B cell (primary cell): Measurements from ENCODE around the gene DRAXIN. TPM values are rescaled to one million over a fixed set of nuclear protein-coding genes. Genes with fewer than 3 reads are reported as not detected.

ENCODE experiments used
- ATAC-seq: fragments of 200-7000 bp; cut with Tn5 transposase; one replicate; pipeline ENCODE4 v1.10.0; 2021; ENCODE audit warnings: low read depth, mild to moderate bottlenecking, moderate number of reproducible peaks, moderate library complexity
- CTCF ChIA-PET: fragments of 350-600 bp; sonication (Branson Sonifier 250); formaldehyde crosslinking; loops from one replicate; lab custom pipeline; 2021; ENCODE audit warnings: antibody characterized with exemption, inconsistent platforms; lab: Charles Lee
- POLR2A ChIA-PET: fragments of 350-600 bp; sonication (Branson Sonifier 250); formaldehyde crosslinking; loops from one replicate; lab custom pipeline; 2021; ENCODE audit warnings: antibody characterized with exemption; lab: Charles Lee
- DNase-seq: peaks from one replicate; pipeline ENCODE4 v3.0.0; 2013
- H2AFZ ChIP-seq: 2 replicates; pipeline ENCODE4 v1.6.1; 2012; ENCODE audit warnings: mild to moderate bottlenecking, low read depth, low read length; ENCODE audit not compliant: insufficient read depth, poor library complexity, severe bottlenecking
- H3K27ac ChIP-seq, 2 donors: 1 replicate in 1 of 2; 2 replicates in 1 of 2; pipeline ENCODE4 v1.5.1; 2012 to 2013; ENCODE audit warnings: low read length in 2 of 2, mild to moderate bottlenecking in 2 of 2, moderate library complexity in 1 of 2
- H3K27me3 ChIP-seq, 4 experiments: fragments of 200-600 bp in 1 of 4; sonication (generic) in 1 of 4; replicated peaks in 1 of 4; 1 replicate in 2 of 4; 2 replicates in 2 of 4; pipeline versions ENCODE4 v1.6.1 to v1.7.0; 2013 to 2016; ENCODE audit warnings: low read length in 3 of 4, mild to moderate bottlenecking in 2 of 4, mixed read lengths in 1 of 4, moderate library complexity in 1 of 4; ENCODE audit not compliant: insufficient read depth in 4 of 4, control insufficient read depth in 3 of 4; ENCODE audit errors: control extremely low read depth in 1 of 4
- H3K36me3 ChIP-seq, 2 experiments: replicated peaks in 1 of 2; 1 replicate in 1 of 2; 2 replicates in 1 of 2; pipeline versions ENCODE4 v1.6.1 to v1.7.1; 2013; ENCODE audit warnings: low read length in 1 of 2; ENCODE audit not compliant: insufficient read depth in 2 of 2, control insufficient read depth in 1 of 2; ENCODE audit errors: control extremely low read depth in 1 of 2, extremely low read depth in 1 of 2
- H3K4me1 ChIP-seq, 2 donors: fragments of 200-600 bp in 1 of 2; sonication (generic) in 1 of 2; 1 replicate in 1 of 2; 2 replicates in 1 of 2; pipeline versions ENCODE4 v1.5.1 to v1.6.1; 2013 to 2017; ENCODE audit warnings: low read length in 2 of 2; ENCODE audit not compliant: control insufficient read depth in 2 of 2, insufficient read depth in 2 of 2
- H3K4me2 ChIP-seq: replicated peaks from 2 replicates; pipeline ENCODE3; 2012; ENCODE audit warnings: mild to moderate bottlenecking, low read depth, low read length; ENCODE audit not compliant: poor library complexity, severe bottlenecking
- H3K4me3 ChIP-seq, 5 experiments: fragments of 200-600 bp in 1 of 5; sonication (generic) in 1 of 5; 1 replicate in 3 of 5; 2 replicates in 2 of 5; pipeline versions ENCODE4 v1.5.1 to v1.7.0; 2011 to 2016; ENCODE audit warnings: low read length in 4 of 5, mild to moderate bottlenecking in 4 of 5, low read depth in 2 of 5, control low read depth in 1 of 5, moderate library complexity in 1 of 5; ENCODE audit not compliant: insufficient read depth in 1 of 5; ENCODE audit errors: control extremely low read depth in 1 of 5, extremely low read depth in 1 of 5
- H3K79me2 ChIP-seq: fragments of 200-600 bp; sonication (generic); one replicate; pipeline ENCODE4 v1.6.0; 2016; ENCODE audit warnings: low read length; ENCODE audit not compliant: control insufficient read depth, insufficient read depth
- H3K9ac ChIP-seq: fragments of 200-600 bp; sonication (generic); 2 replicates; pipeline ENCODE4 v1.6.1; 2017; ENCODE audit warnings: mild to moderate bottlenecking, low read length, moderate library complexity
- H3K9me3 ChIP-seq, 3 donors: one replicate each; pipeline versions ENCODE4 v1.6.1 to v1.7.1; 2013; ENCODE audit warnings: low read length in 2 of 3; ENCODE audit not compliant: control insufficient read depth in 2 of 3, insufficient read depth in 1 of 3; ENCODE audit errors: control extremely low read depth in 1 of 3
- H4K20me1 ChIP-seq: 2 replicates; pipeline ENCODE4 v1.6.0; 2012; ENCODE audit warnings: mild to moderate bottlenecking, low read length; ENCODE audit not compliant: insufficient read depth, control insufficient read depth, poor library complexity, severe bottlenecking
- H3K27ac Mint-ChIP-seq: one replicate; pipeline ENCODE4 v1.8.0; 2021; ENCODE audit warnings: mixed read lengths
- H3K27me3 Mint-ChIP-seq: one replicate; pipeline ENCODE4 v1.8.0; 2021; ENCODE audit warnings: mixed read lengths
- H3K4me1 Mint-ChIP-seq: one replicate; pipeline ENCODE4 v1.8.0; 2021; ENCODE audit warnings: mixed read lengths
- H3K4me3 Mint-ChIP-seq: one replicate; pipeline ENCODE4 v1.8.0; 2021; ENCODE audit warnings: mixed read lengths
- H3K9me3 Mint-ChIP-seq: one replicate; pipeline ENCODE4 v1.8.0; 2022; ENCODE audit warnings: mixed read lengths; ENCODE audit not compliant: insufficient read depth
- EZH2 ChIP-seq: IDR thresholded peaks from 2 replicates; pipeline ENCODE4 v1.6.1; 2012; ENCODE audit warnings: borderline replicate concordance, low read depth, mild to moderate bottlenecking, moderate library complexity, low read length; ENCODE audit not compliant: insufficient read depth, poor library complexity, severe bottlenecking
- WGBS: methylation state at CpG from one replicate; pipeline ENCODE4 v1.1.5; 2013; ENCODE audit warnings: missing lambda C conversion rate; ENCODE audit not compliant: insufficient coverage; 5-methylcytosine and 5-hydroxymethylcytosine counted together
- intact Hi-C: fragments of 100-400 bp; cut with micrococcal nuclease; formaldehyde crosslinking; loops from one replicate; pipeline ENCODE4 v1.10.0; 2022
- polyA plus RNA-seq: library from polyadenylated mRNA; depleted of rRNA; stranded (reverse); fragments of >200 nt; gene quantifications from 2 replicates; pipeline ENCODE4 v1.2.3, GENCODE V29; 2012
- total RNA-seq, 2 donors: library from RNA; stranded (reverse); fragments of 120-200 nt in 1 of 2; gene quantifications; 1 replicate in 1 of 2; 2 replicates in 1 of 2; pipeline versions ENCODE4 v1.2.3 to v1.2.4, GENCODE V29; 2013 to 2022
- TF ChIP-seq, protein P1 (sequence below): fragments of 200-600 bp; IDR thresholded peaks from one replicate; pipeline ENCODE4 v1.8.0; 2022; ENCODE audit warnings: antibody characterized with exemption, mild to moderate bottlenecking

DRAXIN gene
- total and polyA plus RNA-seq, 2 donors (not counting 1 experiment from before 2014, with no cell fraction given): 0.21 to 0.30 TPM

DNA sequence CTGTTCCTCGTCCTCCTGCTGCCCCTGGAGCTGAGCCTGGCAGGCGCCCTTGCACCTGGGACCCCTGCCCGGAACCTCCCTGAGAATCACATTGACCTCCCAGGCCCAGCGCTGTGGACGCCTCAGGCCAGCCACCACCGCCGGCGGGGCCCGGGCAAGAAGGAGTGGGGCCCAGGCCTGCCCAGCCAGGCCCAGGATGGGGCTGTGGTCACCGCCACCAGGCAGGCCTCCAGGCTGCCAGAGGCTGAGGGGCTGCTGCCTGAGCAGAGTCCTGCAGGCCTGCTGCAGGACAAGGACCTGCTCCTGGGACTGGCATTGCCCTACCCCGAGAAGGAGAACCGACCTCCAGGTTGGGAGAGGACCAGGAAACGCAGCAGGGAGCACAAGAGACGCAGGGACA is 14.8 kb downstream of the DRAXIN start:
- H3K27ac Mint-ChIP-seq: no peak overlapping the region
- WGBS: 90% methylated on average over 14 of the region's 14 CpGs
- no peak for ATAC-seq

DNA sequence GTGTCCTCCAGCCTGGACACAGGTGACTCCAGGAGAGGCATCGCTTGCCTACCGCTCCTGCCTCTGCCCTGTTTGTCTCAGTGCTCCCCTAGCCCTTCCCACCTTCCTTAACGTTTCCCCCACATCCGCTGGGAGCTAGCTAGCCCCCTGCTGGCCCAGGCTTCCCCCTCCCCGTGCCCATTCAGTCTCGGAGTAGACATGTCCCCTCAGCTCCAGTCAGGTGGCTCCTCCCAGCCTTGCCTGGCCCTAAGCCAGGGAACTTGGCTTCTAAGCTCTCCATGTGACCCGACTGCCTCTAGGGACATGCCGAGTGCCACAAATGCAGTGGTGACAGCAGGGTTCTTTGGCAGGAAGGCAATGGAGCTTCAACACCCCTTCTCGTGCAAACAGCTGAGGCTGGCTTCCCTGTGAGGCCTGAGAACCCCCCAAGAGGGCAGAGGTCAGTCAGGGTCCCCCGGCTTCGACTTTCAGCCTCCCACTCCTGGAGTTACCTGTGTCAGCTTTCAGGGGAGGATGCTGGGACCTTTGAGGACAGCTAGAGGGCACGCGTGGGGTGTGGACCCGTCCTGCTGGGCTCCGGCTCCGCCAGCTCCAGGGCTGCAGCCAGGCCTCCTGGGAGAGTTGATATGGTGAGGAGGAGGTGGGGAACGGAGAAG is 16.2 kb downstream of the DRAXIN start:
- Histone ChIP-seq H3K79me2 (no peaks in the 10 kb centered on the region), H3K27ac (no peak overlapping the region), H3K4me2 (no peak overlapping the region), H2AFZ (no peak overlapping the region), H3K36me3 (no peaks in the 10 kb centered on the region), H3K27me3 (peaks cover 0 to 12% (median 0%) of the 10 kb centered on the region in 4 experiments), H4K20me1 (no peaks in the 10 kb centered on the region), H3K4me3 (no peak overlapping the region), H3K9me3 (no peaks in the 10 kb centered on the region), H3K9ac (no peak overlapping the region), H3K4me1 (no peaks in the 10 kb centered on the region)
- ChIA-PET POLR2A (no interaction called here), CTCF (interaction anchor here (0.9 to 2.2 kb wide), 2 partner anchors 12 to 57 kb away, joined by 3 to 7 read pairs; no protein-coding TSS in a partner anchor)
- Mint-ChIP-seq H3K9me3 (no peaks in the 10 kb centered on the region), H3K4me3 (no peak overlapping the region), H3K27ac (no peak overlapping the region), H3K4me1 (no peaks in the 10 kb centered on the region), H3K27me3 (peaks cover 13% of the 10 kb centered on the region)
- intact Hi-C loops: no loop called here
- DNase-seq: no peak
- ATAC-seq: no peak
- TF ChIP-seq EZH2: no peak
- TF ChIP-seq, protein P1, sequence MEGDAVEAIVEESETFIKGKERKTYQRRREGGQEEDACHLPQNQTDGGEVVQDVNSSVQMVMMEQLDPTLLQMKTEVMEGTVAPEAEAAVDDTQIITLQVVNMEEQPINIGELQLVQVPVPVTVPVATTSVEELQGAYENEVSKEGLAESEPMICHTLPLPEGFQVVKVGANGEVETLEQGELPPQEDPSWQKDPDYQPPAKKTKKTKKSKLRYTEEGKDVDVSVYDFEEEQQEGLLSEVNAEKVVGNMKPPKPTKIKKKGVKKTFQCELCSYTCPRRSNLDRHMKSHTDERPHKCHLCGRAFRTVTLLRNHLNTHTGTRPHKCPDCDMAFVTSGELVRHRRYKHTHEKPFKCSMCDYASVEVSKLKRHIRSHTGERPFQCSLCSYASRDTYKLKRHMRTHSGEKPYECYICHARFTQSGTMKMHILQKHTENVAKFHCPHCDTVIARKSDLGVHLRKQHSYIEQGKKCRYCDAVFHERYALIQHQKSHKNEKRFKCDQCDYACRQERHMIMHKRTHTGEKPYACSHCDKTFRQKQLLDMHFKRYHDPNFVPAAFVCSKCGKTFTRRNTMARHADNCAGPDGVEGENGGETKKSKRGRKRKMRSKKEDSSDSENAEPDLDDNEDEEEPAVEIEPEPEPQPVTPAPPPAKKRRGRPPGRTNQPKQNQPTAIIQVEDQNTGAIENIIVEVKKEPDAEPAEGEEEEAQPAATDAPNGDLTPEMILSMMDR: no peak
- WGBS: 51% methylated on average over 15 of the region's 17 CpGs

More for the DNA sequence above, 14.8 kb downstream of the DRAXIN start:
- no peaks in the 10 kb centered on the region for H4K20me1 ChIP-seq
- no peaks in the 10 kb centered on the region for H3K4me1 ChIP-seq
- TF ChIP-seq, protein P1: no peak
- TF ChIP-seq EZH2: no peak
- ChIA-PET POLR2A (no interaction called here), CTCF (no interaction called here)
- DNase-seq: no peak
- Mint-ChIP-seq H3K4me3 (no peak overlapping the region), H3K4me1 (no peaks in the 10 kb centered on the region), H3K9me3 (no peaks in the 10 kb centered on the region), H3K27me3 (peaks cover 13% of the 10 kb centered on the region)
- H3K9me3 ChIP-seq: no peaks in the 10 kb centered on the region
- no peaks in the 10 kb centered on the region for H3K79me2 ChIP-seq
- no peak overlapping the region for H3K4me3 ChIP-seq
- no peak overlapping the region for H3K27ac ChIP-seq
- no peak overlapping the region for H3K4me2 ChIP-seq
- H2AFZ ChIP-seq: no peak overlapping the region
- intact Hi-C loops: no loop called here
- no peaks in the 10 kb centered on the region for H3K36me3 ChIP-seq
- no peak overlapping the region for H3K9ac ChIP-seq
- peaks cover 0 to 9% (median 0%) of the 10 kb centered on the region in 4 experiments for H3K27me3 ChIP-seq
